ENCODE measurements around the gene ROS1. TPM values are rescaled to one million over a fixed set of nuclear protein-coding genes. Genes with fewer than 3 reads are reported as not detected.

Gene ROS1
- total RNA-seq, 4 donors from 2014 or later = under 0.01 to 0.17 TPM; not detected in 2

- no peak for TF ChIP-seq CTCF (IDR thresholded peaks at IDR 0.05; ENCODE audit: low read depth)
Measured at GRCh38 chr6:117309611-117310010, 116.1 kb downstream of the ROS1 start.

GRCh38 chr6:117309069-117309468 is 116.7 kb downstream of the ROS1 start:
- no peak for TF ChIP-seq CTCF (IDR thresholded peaks at IDR 0.05; ENCODE audit: low read depth)

- no peak for TF ChIP-seq CTCF (IDR thresholded peaks at IDR 0.05; ENCODE audit: low read depth)
Measured at GRCh38 chr6:117307655-117308054, 118.1 kb downstream of the ROS1 start.

GRCh38 chr6:117306227-117306790 is 119.4 kb downstream of the ROS1 start:
- no peak for TF ChIP-seq CTCF (IDR thresholded peaks at IDR 0.05; ENCODE audit: low read depth)

GRCh38 chr6:117304446-117304845 is 121.3 kb downstream of the ROS1 start:
- no peak for TF ChIP-seq CTCF (IDR thresholded peaks at IDR 0.05; ENCODE audit: low read depth)

- TF ChIP-seq CTCF (IDR thresholded peaks at IDR 0.05; ENCODE audit: low read depth) = no peak
Measured at GRCh38 chr6:117303323-117303722, 122.4 kb downstream of the ROS1 start.

- TF ChIP-seq CTCF (IDR thresholded peaks at IDR 0.05; ENCODE audit: low read depth) = no peak
Measured at GRCh38 chr6:117298941-117299340, 126.8 kb downstream of the ROS1 start.

Data from subcutaneous adipose tissue (tissue), 4 donors.